Trophoblast cell (in vitro differentiated cells and primary cell): ENCODE results near the gene KIF5A.

Experiments
- DNase-seq, 2 donors: peaks; one replicate each; pipeline ENCODE4 v3.0.0-alpha.2; 2016
- H2AFZ ChIP-seq: 2 replicates; pipeline ENCODE4 v1.6.1; 2013; ENCODE audit warnings: low read length, moderate library complexity, mild to moderate bottlenecking; ENCODE audit not compliant: insufficient read depth, poor library complexity
- H2AK5ac ChIP-seq: 2 replicates; pipeline ENCODE4 v1.6.1; 2013; ENCODE audit warnings: mild to moderate bottlenecking, low read length
- H2BK120ac ChIP-seq: 2 replicates; pipeline ENCODE4 v1.6.1; 2013; ENCODE audit warnings: low read length, mild to moderate bottlenecking, moderate library complexity; ENCODE audit not compliant: insufficient read depth, poor library complexity
- H2BK12ac ChIP-seq: 2 replicates; pipeline ENCODE4 v1.6.1; 2013; ENCODE audit warnings: mild to moderate bottlenecking, low read length, moderate library complexity
- H2BK5ac ChIP-seq: 2 replicates; pipeline ENCODE4 v1.6.1; 2013; ENCODE audit warnings: low read length, low read depth, moderate library complexity, mild to moderate bottlenecking; ENCODE audit not compliant: poor library complexity
- H3K14ac ChIP-seq: 2 replicates; pipeline ENCODE4 v1.6.1; 2013; ENCODE audit warnings: mild to moderate bottlenecking, low read length
- H3K18ac ChIP-seq: 2 replicates; pipeline ENCODE4 v1.6.1; 2013; ENCODE audit warnings: mild to moderate bottlenecking, low read length
- H3K23ac ChIP-seq: 2 replicates; pipeline ENCODE4 v1.6.1; 2013; ENCODE audit warnings: low read length
- H3K27ac ChIP-seq: 2 replicates; pipeline ENCODE4 v1.5.1; 2013; ENCODE audit warnings: low read depth, mild to moderate bottlenecking, inconsistent platforms, low read length, moderate library complexity
- H3K27me3 ChIP-seq: 2 replicates; pipeline ENCODE4 v1.6.1; 2013; ENCODE audit warnings: inconsistent platforms, mild to moderate bottlenecking, low read length, moderate library complexity; ENCODE audit not compliant: insufficient read depth
- H3K36me3 ChIP-seq, 2 experiments: 1 replicate in 1 of 2; 2 replicates in 1 of 2; pipeline ENCODE4 v1.6.1; 2013; ENCODE audit warnings: low read length in 2 of 2, mild to moderate bottlenecking in 2 of 2, moderate library complexity in 1 of 2; ENCODE audit not compliant: insufficient read depth in 2 of 2, control insufficient read depth in 1 of 2
- H3K4ac ChIP-seq: 2 replicates; pipeline ENCODE4 v1.6.1; 2013; ENCODE audit warnings: low read depth, mild to moderate bottlenecking, low read length, moderate library complexity
- H3K4me1 ChIP-seq, 2 experiments: 1 replicate in 1 of 2; 2 replicates in 1 of 2; pipeline ENCODE4 v1.6.1; 2013; ENCODE audit warnings: low read length in 2 of 2, mild to moderate bottlenecking in 2 of 2, moderate library complexity in 1 of 2; ENCODE audit not compliant: insufficient read depth in 2 of 2, control insufficient read depth in 1 of 2
- H3K4me2 ChIP-seq: 2 replicates; pipeline ENCODE4 v1.6.1; 2013; ENCODE audit warnings: inconsistent platforms, mild to moderate bottlenecking, low read length, moderate library complexity
- H3K4me3 ChIP-seq: 2 replicates; pipeline ENCODE4 v1.5.1; 2013; ENCODE audit warnings: mild to moderate bottlenecking, low read depth, low read length, inconsistent platforms
- H3K79me1 ChIP-seq: one replicate; pipeline ENCODE4 v1.6.1; 2013; ENCODE audit warnings: low read length
- H3K79me2 ChIP-seq: 2 replicates; pipeline ENCODE4 v1.6.1; 2013; ENCODE audit warnings: low read length, mild to moderate bottlenecking; ENCODE audit not compliant: control insufficient read depth, insufficient read depth, poor library complexity
- H3K9ac ChIP-seq: 2 replicates; pipeline ENCODE4 v1.6.1; 2013; ENCODE audit warnings: mild to moderate bottlenecking, low read length
- H3K9me3 ChIP-seq: 2 replicates; pipeline ENCODE4 v1.6.1; 2013; ENCODE audit warnings: low read depth, mild to moderate bottlenecking, control low read depth, inconsistent platforms, low read length; ENCODE audit not compliant: insufficient read depth
- H4K12ac ChIP-seq: 2 replicates; pipeline ENCODE4 v1.6.1; 2013; ENCODE audit warnings: low read depth, mild to moderate bottlenecking, low read length, moderate library complexity
- H4K8ac ChIP-seq: 2 replicates; pipeline ENCODE4 v1.6.1; 2013; ENCODE audit warnings: low read depth, mild to moderate bottlenecking, low read length, moderate library complexity
- H4K91ac ChIP-seq: one replicate; pipeline ENCODE4 v1.6.1; 2013; ENCODE audit warnings: low read depth, mild to moderate bottlenecking, low read length, moderate library complexity
- WGBS: extraction: QIAGEN DNeasy Blood & Tissue Kit; methylation state at CpG from one replicate; pipeline ENCODE4 v1.1.7; 2013; ENCODE audit warnings: missing lambda C conversion rate; ENCODE audit not compliant: insufficient read length, insufficient coverage; ENCODE audit errors: extremely low coverage; 5-methylcytosine and 5-hydroxymethylcytosine counted together

KIF5A gene

GRCh38 chr12:57522887-57523705 is 26.7 kb upstream of the KIF5A start:
- no CpG with 5 or more reads among the region's 38 CpGs for WGBS
- Histone ChIP-seq H3K9me3 (no peaks in the 10 kb centered on the region), H2AFZ (peak overlapping the region; percentile 69), H3K79me1 (peaks cover 33% of the 10 kb centered on the region), H3K14ac (peak overlapping the region; percentile 68), H3K4me2 (peak overlapping the region; percentile 84), H3K4ac (peak overlapping the region; percentile 80), H4K91ac (peak overlapping the region; percentile 91), H3K27ac (peak overlapping the region; percentile 98), H2BK5ac (peak overlapping the region; percentile 85), H3K27me3 (no peaks in the 10 kb centered on the region), H2AK5ac (peak overlapping the region; percentile 19), H3K4me3 (peak overlapping the region; percentile 85), H3K23ac (no peak overlapping the region), H3K79me2 (peaks cover 23% of the 10 kb centered on the region), H4K12ac (peak overlapping the region; percentile 61), H3K9ac (peak overlapping the region; percentile 67), H4K8ac (peak overlapping the region; percentile 80), H2BK120ac (peak overlapping the region; percentile 76), H3K36me3 (peaks cover 36 to 45% of the 10 kb centered on the region in 2 experiments), H2BK12ac (peak overlapping the region; percentile 12), H3K18ac (peak overlapping the region; percentile 67), H3K4me1 (peaks cover 22 to 30% of the 10 kb centered on the region in 2 experiments)
- peak in 1 of 2 donors; percentile 32 for DNase-seq

GRCh38 chr12:57523706-57524614 is 25.9 kb upstream of the KIF5A start:
- Histone ChIP-seq H3K9me3 (no peaks in the 10 kb centered on the region), H4K91ac (peak overlapping the region; percentile 82), H3K27me3 (no peaks in the 10 kb centered on the region), H2BK12ac (no peak overlapping the region), H3K4ac (peak overlapping the region; percentile 80), H3K79me1 (peaks cover 33% of the 10 kb centered on the region), H3K36me3 (peaks cover 44 to 49% of the 10 kb centered on the region in 2 experiments), H2AK5ac (peak overlapping the region; percentile 19), H4K8ac (no peak overlapping the region), H3K27ac (peak overlapping the region; percentile 69), H3K14ac (peak overlapping the region; percentile 14), H3K4me3 (peak overlapping the region; percentile 74), H2AFZ (no peak overlapping the region), H3K23ac (no peak overlapping the region), H4K12ac (no peak overlapping the region), H3K9ac (no peak overlapping the region), H3K18ac (peak overlapping the region; percentile 38), H3K4me1 (peaks cover 22 to 30% of the 10 kb centered on the region in 2 experiments), H2BK5ac (no peak overlapping the region), H2BK120ac (no peak overlapping the region), H3K79me2 (peaks cover 23% of the 10 kb centered on the region), H3K4me2 (peak overlapping the region; percentile 78)
- WGBS, result no CpG with 5 or more reads among the region's 14 CpGs
- DNase-seq, result no peak

GRCh38 chr12:57524814-57525614 is 24.8 kb upstream of the KIF5A start:
- H2AFZ ChIP-seq, result no peak overlapping the region

More at GRCh38 chr12:57524814-57525614, 24.8 kb upstream of the KIF5A start:
- Histone ChIP-seq H3K9ac (no peak overlapping the region), H4K91ac (no peak overlapping the region), H3K79me2 (peaks cover 16% of the 10 kb centered on the region), H3K4me1 (peaks cover 22 to 27% of the 10 kb centered on the region in 2 experiments), H3K79me1 (peaks cover 27% of the 10 kb centered on the region), H4K8ac (no peak overlapping the region), H3K4me2 (no peak overlapping the region), H3K9me3 (no peaks in the 10 kb centered on the region), H4K12ac (no peak overlapping the region), H3K4me3 (no peak overlapping the region), H2BK120ac (no peak overlapping the region), H3K23ac (no peak overlapping the region), H3K36me3 (peaks cover 51 to 56% of the 10 kb centered on the region in 2 experiments), H3K27me3 (no peaks in the 10 kb centered on the region), H3K27ac (no peak overlapping the region), H3K4ac (no peak overlapping the region), H2BK5ac (no peak overlapping the region), H2AK5ac (no peak overlapping the region), H3K14ac (no peak overlapping the region), H2BK12ac (no peak overlapping the region), H3K18ac (no peak overlapping the region)
- DNase-seq, result no peak
- WGBS, result no CpG with 5 or more reads among the region's 11 CpGs
